GM12878 (cell line): Measurements from ENCODE around the gene LIN37. TPM values are rescaled to one million over a fixed set of nuclear protein-coding genes. Genes with fewer than 3 reads are reported as not detected.

Source experiments
- ATAC-seq: fragments of 200-7000 bp; cut with Tn5 transposase; 3 replicates; pipeline ENCODE4 v1.9.1; 2020; ENCODE audit warnings: mild to moderate bottlenecking, moderate library complexity
- BruUV-seq: library from RNA; stranded (reverse); fragments of 400-500 nt; replicated peaks from 2 replicates; lab custom pipeline; 2021; lab: Mats Ljungman, UMichigan
- CTCF ChIA-PET: fragments of 300-600 bp; sonication (Branson Sonifier 250); formaldehyde crosslinking; extraction: SDS; loops from one replicate; lab custom pipeline; 2021; ENCODE audit warnings: inconsistent platforms; lab: Yijun Ruan, JAX
- POLR2A ChIA-PET: fragments of 350-600 bp; formaldehyde crosslinking; extraction: SDS; loops from one replicate; lab custom pipeline; 2021; ENCODE audit warnings: inconsistent platforms; lab: Charles Lee
- RAD21 ChIA-PET: fragments of 300-600 bp; sonication (Branson Sonifier 250); formaldehyde crosslinking; loops from one replicate; lab custom pipeline; 2023; ENCODE audit warnings: antibody characterized with exemption; ENCODE audit not compliant: unreplicated experiment; lab: Charles Lee
- SMC1A ChIA-PET: fragments of 300-600 bp; sonication (Branson Sonifier 250); formaldehyde crosslinking; loops from one replicate; lab custom pipeline; 2023; ENCODE audit not compliant: unreplicated experiment, uncharacterized antibody; lab: Charles Lee
- DNase-seq: peaks from one replicate; pipeline ENCODE4 v3.0.0-alpha.2; 2011; ENCODE audit warnings: low read depth, low spot score
- FAIRE-seq: peaks from 3 replicates; lab custom pipeline; 2011; peaks lifted over from hg19 to GRCh38; lab: Jason Lieb, UNC
- H2AFZ ChIP-seq: 2 replicates; pipeline ENCODE4 v1.6.0; 2011; ENCODE audit warnings: low read depth, low read length, control low read depth; ENCODE audit not compliant: control insufficient read depth
- H3K27ac ChIP-seq: 2 replicates; pipeline ENCODE4 v1.5.1; 2011; ENCODE audit warnings: control low read depth; ENCODE audit not compliant: control insufficient read depth, insufficient read depth
- H3K27me3 ChIP-seq, 2 experiments: replicated peaks in 1 of 2; 2 replicates each; pipeline versions ENCODE4 v1.6.0 to v1.6.1; 2011; ENCODE audit warnings: low read length in 1 of 2; ENCODE audit not compliant: control insufficient read depth in 2 of 2, insufficient read depth in 2 of 2
- H3K36me3 ChIP-seq, 2 experiments: 2 replicates each; pipeline ENCODE4 v1.5.1; 2011; ENCODE audit warnings: low read length in 1 of 2; ENCODE audit not compliant: control insufficient read depth in 2 of 2, insufficient read depth in 2 of 2
- H3K4me1 ChIP-seq: 2 replicates; pipeline ENCODE4 v1.6.1; 2011; ENCODE audit warnings: mild to moderate bottlenecking, low read length, moderate library complexity, mixed read lengths; ENCODE audit not compliant: control insufficient read depth, insufficient read depth
- H3K4me2 ChIP-seq: 2 replicates; pipeline ENCODE4 v1.6.0; 2011; ENCODE audit warnings: control low read depth; ENCODE audit not compliant: control insufficient read depth, insufficient read depth
- H3K4me3 ChIP-seq: fragments of 200-600 bp; sonication (generic); 2 replicates; pipeline ENCODE4 v1.5.1; 2016
- H3K79me2 ChIP-seq: 2 replicates; pipeline ENCODE4 v1.6.0; 2011; ENCODE audit warnings: low read length; ENCODE audit not compliant: control insufficient read depth, insufficient read depth
- H3K9ac ChIP-seq: 2 replicates; pipeline ENCODE4 v1.8.0; 2011; ENCODE audit warnings: low read length, control low read depth, mixed read lengths; ENCODE audit not compliant: control insufficient read depth, insufficient read depth
- H3K9me3 ChIP-seq: replicated peaks from 3 replicates; pipeline ENCODE4 v1.5.1; 2011; ENCODE audit warnings: mild to moderate bottlenecking, low read length; ENCODE audit not compliant: control insufficient read depth, insufficient read depth
- H4K20me1 ChIP-seq: 2 replicates; pipeline ENCODE4 v1.6.0; 2011; ENCODE audit not compliant: control insufficient read depth, insufficient read depth
- ATF2 ChIP-seq: IDR thresholded peaks from 2 replicates; pipeline ENCODE4 v1.6.1; 2012; ENCODE audit warnings: low read length, inconsistent platforms
- ATF7 ChIP-seq: fragments of 450-650 bp; IDR thresholded peaks from 2 replicates; pipeline ENCODE4 v1.6.1; 2016; ENCODE audit warnings: low read depth, mild to moderate bottlenecking
- CHD2 ChIP-seq: IDR thresholded peaks from 2 replicates; pipeline ENCODE4 v1.6.1; 2011; ENCODE audit warnings: low read depth, low read length, improper control_type of control experiment, borderline replicate concordance
- ETV6 ChIP-seq, 2 experiments: fragments of 450-650 bp in 1 of 2; IDR thresholded peaks in 1 of 2; conservative IDR thresholded peaks in 1 of 2; 2 replicates each; pipeline ENCODE4 v1.6.1; 2014; ENCODE audit warnings: antibody characterized with exemption in 1 of 2, borderline replicate concordance in 1 of 2, low read depth in 1 of 2, mild to moderate bottlenecking in 1 of 2, moderate library complexity in 1 of 2
- FOXM1 ChIP-seq: IDR thresholded peaks from 2 replicates; pipeline ENCODE4 v1.6.1; 2012; ENCODE audit warnings: low read depth, mild to moderate bottlenecking, inconsistent platforms, low read length, moderate library complexity
- MEF2A ChIP-seq: IDR thresholded peaks from 2 replicates; pipeline ENCODE4 v1.6.1; 2011; ENCODE audit warnings: low read depth, mild to moderate bottlenecking, low read length, moderate library complexity; ENCODE audit not compliant: insufficient read depth
- MLLT1 ChIP-seq: fragments of 450-650 bp; IDR thresholded peaks from 2 replicates; pipeline ENCODE4 v1.6.1; 2016; ENCODE audit warnings: mild to moderate bottlenecking
- POLR2A ChIP-seq: IDR thresholded peaks from 2 replicates; pipeline ENCODE4 v1.6.1; 2011; ENCODE audit warnings: low read depth, mild to moderate bottlenecking, low read length
- POLR2AphosphoS2 ChIP-seq: IDR thresholded peaks from 2 replicates; pipeline ENCODE4 v1.6.1; 2011; ENCODE audit warnings: low read depth, mild to moderate bottlenecking, low read length, improper control_type of control experiment, moderate library complexity
- RELA ChIP-seq: fragments of 450-650 bp; IDR thresholded peaks from 2 replicates; pipeline ENCODE4 v1.8.0; 2014; ENCODE audit warnings: borderline replicate concordance; ENCODE audit not compliant: partially characterized antibody
- SIN3A ChIP-seq: IDR thresholded peaks from 2 replicates; pipeline ENCODE4 v1.6.1; 2012; ENCODE audit warnings: low read depth, low read length, improper control_type of control experiment
- SMARCA5 ChIP-seq: fragments of 450-650 bp; IDR thresholded peaks from 2 replicates; pipeline ENCODE4 v1.6.1; 2017; ENCODE audit warnings: mild to moderate bottlenecking
- SP1 ChIP-seq: IDR thresholded peaks from one replicate; pipeline ENCODE4 v1.6.1; 2011; ENCODE audit warnings: low read depth, low read length
- SREBF1 ChIP-seq: IDR thresholded peaks from 2 replicates; pipeline ENCODE4 v1.6.1; 2012; ENCODE audit warnings: mild to moderate bottlenecking, low read length
- TARDBP ChIP-seq: IDR thresholded peaks from 2 replicates; pipeline ENCODE4 v1.6.1; 2016; ENCODE audit warnings: borderline replicate concordance
- TBL1XR1 ChIP-seq: IDR thresholded peaks from 2 replicates; pipeline ENCODE4 v1.6.1; 2012; ENCODE audit warnings: low read depth, low read length, improper control_type of control experiment
- ZBED1 ChIP-seq: IDR thresholded peaks from 2 replicates; pipeline ENCODE4 v1.6.1; 2016; ENCODE audit warnings: borderline replicate concordance
- ZNF207 ChIP-seq: fragments of 450-650 bp; IDR thresholded peaks from 2 replicates; pipeline ENCODE4 v1.6.1; 2014; ENCODE audit warnings: antibody characterized with exemption, mild to moderate bottlenecking, borderline replicate concordance
- WGBS: methylation state at CpG from one replicate; pipeline ENCODE4 v1.1.6; 2016; ENCODE audit warnings: low lambda C conversion rate; ENCODE audit not compliant: insufficient replicate concordance, insufficient coverage; ENCODE audit errors: missing lambda C conversion rate; 5-methylcytosine and 5-hydroxymethylcytosine counted together
- in situ Hi-C: fragments of 300-500 bp; cut with MboI; formaldehyde crosslinking; loops from 9 replicates; pipeline ENCODE4 v1.14.3; 2018; ENCODE audit warnings: mixed read lengths
- intact Hi-C: fragments of 100-400 bp; cut with micrococcal nuclease; formaldehyde crosslinking; loops from one replicate; pipeline ENCODE4 v1.14.2; 2022; ENCODE audit not compliant: unreplicated experiment
- polyA plus RNA-seq, 11 experiments: library from polyadenylated mRNA; depleted of rRNA in 4 of 11; unstranded in 6 of 11; stranded (reverse) in 5 of 11; fragments of >200 nt; fragmentation: Nextera tagmentation in 4 of 11; fragmentation: Illumina TruSeq in 1 of 11; extraction: Ambion mirVana in 4 of 11; extraction: Trizol in 1 of 11; gene quantifications; 1 replicate in 1 of 11; 2 replicates in 10 of 11; pipeline versions ENCODE4 v1.2.1 to v1.2.3, GENCODE V29; 2011 to 2016; ENCODE audit warnings: inconsistent platforms in 2 of 11, missing spikeins in 2 of 11, low read depth in 1 of 11
- total RNA-seq, 4 experiments: library from RNA; depleted of rRNA in 3 of 4; stranded (reverse); fragments of >200 nt in 3 of 4; fragmentation: Illumina TruSeq in 1 of 4; extraction: Trizol in 1 of 4; gene quantifications; 2 replicates each; pipeline versions ENCODE4 v1.2.1 to v1.2.3, GENCODE V29; 2013 to 2021
- TF ChIP-seq, protein P1 (sequence below): IDR thresholded peaks from 2 replicates; pipeline ENCODE4 v1.6.1; 2012; ENCODE audit warnings: low read depth, low read length, improper control_type of control experiment

Gene LIN37
- total and polyA plus RNA-seq, 10 of the 15 experiments (the other 5 are each of a cell fraction or from before 2014, with no cell fraction given): 0.69 to 11.9 (median 7.6) TPM

DNA sequence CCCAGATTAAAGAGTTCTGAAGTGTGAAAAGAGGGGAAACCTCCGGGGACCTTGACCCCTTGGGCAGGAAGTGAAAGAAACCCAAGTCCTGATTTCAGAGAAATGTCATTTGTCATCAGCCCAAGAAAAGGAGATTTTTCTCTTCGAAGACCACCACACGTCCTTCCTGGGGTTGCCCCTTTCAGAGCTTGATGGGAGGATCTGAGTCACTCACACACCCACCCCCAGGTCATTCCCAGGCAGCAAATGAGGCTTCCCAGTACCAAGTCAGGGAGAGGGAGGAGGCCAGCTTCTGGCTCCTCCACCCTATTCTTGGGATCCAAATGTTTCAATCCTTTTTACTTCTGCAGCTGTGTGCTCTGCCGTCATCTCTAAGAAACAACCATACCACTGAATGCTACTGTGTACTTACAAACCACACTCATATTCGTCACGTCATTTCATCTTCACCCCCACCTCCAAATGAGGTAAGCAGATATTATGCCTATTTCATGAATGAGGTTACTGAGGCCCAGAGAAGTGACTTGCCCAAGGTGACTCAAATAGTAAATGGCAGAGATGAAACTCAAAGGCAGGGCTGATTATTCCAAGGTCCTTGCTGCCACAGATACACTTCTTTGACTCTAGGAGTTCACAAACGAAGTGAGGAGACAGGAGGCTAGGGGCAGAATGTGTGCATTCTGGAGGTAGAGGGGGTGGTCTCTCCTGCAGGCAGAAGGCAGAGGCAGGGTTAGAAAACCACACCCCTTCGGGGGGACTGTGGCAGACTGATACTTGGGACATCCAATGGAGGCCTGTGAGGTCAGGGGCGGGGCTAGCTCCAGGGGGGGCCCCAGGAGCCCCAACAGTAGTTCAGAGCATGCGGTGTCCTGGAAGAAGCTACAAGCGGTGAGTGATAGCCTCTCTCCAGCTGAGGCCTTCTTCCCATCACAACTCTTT lies 35.5 kb upstream of the LIN37 start:
- Histone ChIP-seq H3K4me3 (peak overlapping the region; percentile 82), H3K9ac (peak overlapping the region; percentile 77), H2AFZ (peak overlapping the region; percentile 8), H3K27ac (peak overlapping the region; percentile 95), H3K4me1 (peaks cover 43% of the 10 kb centered on the region), H3K9me3 (no peaks in the 10 kb centered on the region), H3K36me3 (no peaks in the 10 kb centered on the region; a peak in 1 of 4 replicates), H3K79me2 (peaks cover 49% of the 10 kb centered on the region), H4K20me1 (no peaks in the 10 kb centered on the region), H3K4me2 (peak overlapping the region; percentile 99), H3K27me3 (no peaks in the 10 kb centered on the region)
- FAIRE-seq: peak; percentile 77
- DNase-seq: peak; percentile 82
- ChIA-PET CTCF (interaction anchor here (1.1 to 7.3 kb wide), 8 partner anchors 11 to 196 kb away, joined by 3 to 271 read pairs (median 6); partner anchors contain the start of genes IGFLR1, PSENEN and U2AF1L4), POLR2A (interaction anchor here (0.5 to 12.1 kb wide), 14 partner anchors 14 to 367 kb away, joined by 3 to 516 read pairs (median 4); partner anchors contain the start of genes IGFLR1, LIN37, PSENEN and U2AF1L4), RAD21 (interaction anchor here (0.5 to 6.3 kb wide), 11 partner anchors 14 to 218 kb away, joined by 3 to 430 read pairs (median 7); partner anchors contain the start of genes IGFLR1, LIN37 and ZBTB32), SMC1A (interaction anchor here (0.7 to 6.3 kb wide), 8 partner anchors 15 to 336 kb away, joined by 3 to 375 read pairs (median 5); partner anchors contain the start of genes COX6B1, IGFLR1, PSENEN and U2AF1L4)
- ATAC-seq: peak; percentile 32
- TSS peak; percentile 78 for BruUV-seq
- intact Hi-C loops: loop anchor here (5.0 kb wide), 1 partner anchor 189 kb away; the partner anchor contains the start of genes HCST and NFKBID
- whole genome bisulfite sequencing: under 1% methylated on average over 11 of the region's 11 CpGs
- in situ Hi-C loops: no loop called here
- TF ChIP-seq MLLT1 (0 out of 2 replicates have a peak, but pooled peaks have one; percentile 45), ATF7 (peak; percentile 97), SIN3A (peak; percentile 62), SP1 (peak; percentile 79), TARDBP (no peak), ETV6 (conservative IDR thresholded peaks at IDR 0.05 in 1 of 2, IDR thresholded peaks at IDR 0.05 in 1 of 2; ENCODE audit: borderline replicate concordance in 1 of 2, low read depth in 1 of 2) (peak in 1 of 2 experiments; percentile 84; a peak in 2 of 4 replicates), SREBF1 (no peak), ZNF207 (peak; percentile 64; the same call in 1 of the 2 replicates), SMARCA5 (peak; percentile 90), POLR2A (peak; percentile 80), TBL1XR1 (no peak), RELA (peak; percentile 9), ZBED1 (peak; percentile 47; the same call in 1 of the 2 replicates), FOXM1 (no peak; the same call in 1 of the 2 replicates), CHD2 (no peak), POLR2AphosphoS2 (no peak; the same call in 1 of the 2 replicates), MEF2A (no peak), ATF2 (peak; percentile 95)
- TF ChIP-seq, protein P1, sequence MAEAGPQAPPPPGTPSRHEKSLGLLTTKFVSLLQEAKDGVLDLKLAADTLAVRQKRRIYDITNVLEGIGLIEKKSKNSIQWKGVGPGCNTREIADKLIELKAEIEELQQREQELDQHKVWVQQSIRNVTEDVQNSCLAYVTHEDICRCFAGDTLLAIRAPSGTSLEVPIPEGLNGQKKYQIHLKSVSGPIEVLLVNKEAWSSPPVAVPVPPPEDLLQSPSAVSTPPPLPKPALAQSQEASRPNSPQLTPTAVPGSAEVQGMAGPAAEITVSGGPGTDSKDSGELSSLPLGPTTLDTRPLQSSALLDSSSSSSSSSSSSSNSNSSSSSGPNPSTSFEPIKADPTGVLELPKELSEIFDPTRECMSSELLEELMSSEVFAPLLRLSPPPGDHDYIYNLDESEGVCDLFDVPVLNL: no peak
